Neural cell (in vitro differentiated cells): Measurements from ENCODE around the gene CKMT2.

Source experiments
- EP300 ChIP-seq: fragments of 450-650 bp; conservative IDR thresholded peaks from 2 replicates; pipeline ENCODE4 v1.6.1; 2014; ENCODE audit warnings: antibody characterized with exemption, mild to moderate bottlenecking, moderate library complexity; ENCODE audit not compliant: poor library complexity, severe bottlenecking
- MXI1 ChIP-seq: fragments of 450-650 bp; conservative IDR thresholded peaks from 2 replicates; pipeline ENCODE4 v1.6.1; 2014; ENCODE audit warnings: antibody characterized with exemption, mild to moderate bottlenecking; ENCODE audit not compliant: poor library complexity, severe bottlenecking
- SMC3 ChIP-seq: fragments of 450-650 bp; conservative IDR thresholded peaks from 2 replicates; pipeline ENCODE4 v1.6.1; 2014; ENCODE audit warnings: antibody characterized with exemption, mild to moderate bottlenecking, moderate library complexity; ENCODE audit not compliant: poor library complexity
- TAF1 ChIP-seq: IDR thresholded peaks from 2 replicates; pipeline ENCODE4 v1.6.1; 2012; ENCODE audit warnings: low read depth
- TF ChIP-seq, protein P1 (sequence below): fragments of 450-650 bp; IDR thresholded peaks from 2 replicates; pipeline ENCODE4 v1.5.1; 2014; ENCODE audit warnings: antibody characterized with exemption, mild to moderate bottlenecking, moderate library complexity; ENCODE audit not compliant: poor library complexity, severe bottlenecking

DNA sequence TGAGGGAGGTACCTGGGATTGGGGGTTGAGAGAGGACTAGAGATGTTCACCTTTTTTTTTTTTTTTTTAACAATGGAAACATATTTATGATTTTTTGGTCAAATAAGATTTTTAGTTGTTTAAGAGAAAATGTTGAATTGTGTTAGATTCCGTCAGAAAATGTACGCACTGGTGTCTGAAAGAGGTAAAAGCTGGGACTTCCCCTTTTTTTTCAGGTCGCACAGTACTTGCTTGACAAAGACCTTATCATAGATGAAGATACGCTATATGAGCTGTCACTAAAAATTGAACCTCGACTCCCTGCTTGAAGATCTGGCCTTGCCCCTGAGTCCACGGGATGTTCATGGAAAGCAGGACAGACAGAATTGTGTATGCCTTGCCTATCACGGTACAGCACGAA lies 7.7 kb upstream of the CKMT2 start:
- TF ChIP-seq, protein P1, sequence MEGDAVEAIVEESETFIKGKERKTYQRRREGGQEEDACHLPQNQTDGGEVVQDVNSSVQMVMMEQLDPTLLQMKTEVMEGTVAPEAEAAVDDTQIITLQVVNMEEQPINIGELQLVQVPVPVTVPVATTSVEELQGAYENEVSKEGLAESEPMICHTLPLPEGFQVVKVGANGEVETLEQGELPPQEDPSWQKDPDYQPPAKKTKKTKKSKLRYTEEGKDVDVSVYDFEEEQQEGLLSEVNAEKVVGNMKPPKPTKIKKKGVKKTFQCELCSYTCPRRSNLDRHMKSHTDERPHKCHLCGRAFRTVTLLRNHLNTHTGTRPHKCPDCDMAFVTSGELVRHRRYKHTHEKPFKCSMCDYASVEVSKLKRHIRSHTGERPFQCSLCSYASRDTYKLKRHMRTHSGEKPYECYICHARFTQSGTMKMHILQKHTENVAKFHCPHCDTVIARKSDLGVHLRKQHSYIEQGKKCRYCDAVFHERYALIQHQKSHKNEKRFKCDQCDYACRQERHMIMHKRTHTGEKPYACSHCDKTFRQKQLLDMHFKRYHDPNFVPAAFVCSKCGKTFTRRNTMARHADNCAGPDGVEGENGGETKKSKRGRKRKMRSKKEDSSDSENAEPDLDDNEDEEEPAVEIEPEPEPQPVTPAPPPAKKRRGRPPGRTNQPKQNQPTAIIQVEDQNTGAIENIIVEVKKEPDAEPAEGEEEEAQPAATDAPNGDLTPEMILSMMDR, result no peak
- TF ChIP-seq MXI1 (no peak), EP300 (no peak), SMC3 (no peak), TAF1 (no peak)
